Caco-2 (cell line): Measurements from ENCODE around the gene GSK3B. TPM values are rescaled to one million over a fixed set of nuclear protein-coding genes. Genes with fewer than 3 reads are reported as not detected.
"Not testable (repeated sequence)": the region's sequence is repeated elsewhere in the genome, so short reads cannot be mapped to it uniquely, and the experiment has no call there.

ENCODE experiments used
- BruUV-seq: library from RNA; stranded (reverse); fragments of 400-500 nt; replicated peaks from 2 replicates; lab custom pipeline; 2021; lab: Mats Ljungman, UMichigan
- CTCF ChIA-PET: fragments of 300-600 bp; sonication (Branson Sonifier 250); formaldehyde crosslinking; loops from one replicate; lab custom pipeline; 2022; ENCODE audit warnings: antibody characterized with exemption; lab: Charles Lee
- POLR2A ChIA-PET: fragments of 300-600 bp; sonication (Branson Sonifier 250); formaldehyde crosslinking; loops from one replicate; lab custom pipeline; 2022; ENCODE audit warnings: antibody characterized with exemption; lab: Charles Lee
- DNase-seq, 2 experiments: peaks; one replicate each; pipeline versions ENCODE4 v3.0.0 to v3.0.0-alpha.2; 2020 to 2022
- H3K27me3 ChIP-seq: replicated peaks from 2 replicates; pipeline ENCODE4 v1.6.0; 2011; ENCODE audit warnings: low read length; ENCODE audit not compliant: control insufficient read depth, insufficient read depth
- H3K36me3 ChIP-seq: 2 replicates; pipeline ENCODE4 v1.5.1; 2011; ENCODE audit warnings: low read length; ENCODE audit not compliant: control insufficient read depth, insufficient read depth
- H3K4me1 ChIP-seq: fragments of 250-450 bp; sonication (Bioruptor Pico); 2 replicates; pipeline ENCODE4 v1.5.1; 2020; ENCODE audit warnings: mild to moderate bottlenecking
- H3K4me3 ChIP-seq: 2 replicates; pipeline ENCODE4 v1.5.1; 2011; ENCODE audit warnings: low read depth, mild to moderate bottlenecking, control low read depth, low read length
- H3K9me3 ChIP-seq: fragments of 250-450 bp; sonication (Bioruptor Pico); 2 replicates; pipeline ENCODE4 v1.5.1; 2020; ENCODE audit warnings: mild to moderate bottlenecking, moderate library complexity
- H3K27ac Mint-ChIP-seq: one replicate; pipeline ENCODE4 v1.8.0; 2022; ENCODE audit warnings: mixed read lengths; ENCODE audit not compliant: unreplicated experiment
- H3K27me3 Mint-ChIP-seq: one replicate; pipeline ENCODE4 v1.8.0; 2022; ENCODE audit warnings: mixed read lengths; ENCODE audit not compliant: insufficient read depth, unreplicated experiment
- H3K36me3 Mint-ChIP-seq: one replicate; pipeline ENCODE4 v1.8.0; 2022; ENCODE audit warnings: mild to moderate bottlenecking, mixed read lengths; ENCODE audit not compliant: insufficient read depth, unreplicated experiment
- H3K4me1 Mint-ChIP-seq: one replicate; pipeline ENCODE4 v1.8.0; 2022; ENCODE audit warnings: low read depth, mixed read lengths; ENCODE audit not compliant: unreplicated experiment
- H3K4me3 Mint-ChIP-seq: one replicate; pipeline ENCODE4 v1.8.0; 2022; ENCODE audit warnings: mild to moderate bottlenecking, moderate library complexity, mixed read lengths; ENCODE audit not compliant: unreplicated experiment
- H3K9me3 Mint-ChIP-seq: one replicate; pipeline ENCODE4 v1.8.0; 2022; ENCODE audit warnings: mixed read lengths; ENCODE audit not compliant: unreplicated experiment
- CTCF ChIP-seq, 2 experiments: fragments of 200-600 bp in 1 of 2; IDR thresholded peaks; 1 replicate in 1 of 2; 2 replicates in 1 of 2; pipeline versions ENCODE4 v1.5.1 to v1.8.0; 2011 to 2022; ENCODE audit warnings: antibody characterized with exemption in 1 of 2, control low read depth in 1 of 2, inconsistent platforms in 1 of 2, low read depth in 1 of 2, low read length in 1 of 2, mild to moderate bottlenecking in 1 of 2, moderate library complexity in 1 of 2; ENCODE audit not compliant: insufficient read depth in 1 of 2, severe bottlenecking in 1 of 2, unreplicated experiment in 1 of 2
- intact Hi-C: fragments of 100-400 bp; cut with micrococcal nuclease; formaldehyde crosslinking; loops from one replicate; pipeline ENCODE4 v1.10.0; 2022; ENCODE audit not compliant: unreplicated experiment
- total RNA-seq: library from RNA; stranded (reverse); gene quantifications from 2 replicates; pipeline ENCODE4 v1.2.3, GENCODE V29; 2022

GSK3B gene
- total RNA-seq, 1 experiment from 2014 or later = 55.2 TPM

- intact Hi-C loops = loop anchor here (5.0 kb wide), 1 partner anchor 199 kb away; the partner anchor contains the start of gene GSK3B
- no peak for DNase-seq
- Histone ChIP-seq H3K9me3 (0 out of 2 replicates have a peak, but pooled peaks cover 9% of the 10 kb centered on the region), H3K4me3 (no peak overlapping the region), H3K27me3 (no peaks in the 10 kb centered on the region), H3K36me3 (no peaks in the 10 kb centered on the region), H3K4me1 (no peaks in the 10 kb centered on the region)
- Mint-ChIP-seq H3K4me3 (no peak overlapping the region), H3K36me3 (peaks cover 31% of the 10 kb centered on the region), H3K4me1 (no peaks in the 10 kb centered on the region), H3K9me3 (peaks cover 15% of the 10 kb centered on the region), H3K27me3 (no peaks in the 10 kb centered on the region), H3K27ac (no peak overlapping the region)
- ChIA-PET POLR2A (no interaction called here), CTCF (interaction anchor here (0.7 kb wide), 1 partner anchor 177 kb away, joined by 3 read pairs; no protein-coding TSS in a partner anchor)
- no TSS peak for BruUV-seq
- no peak for TF ChIP-seq CTCF (IDR thresholded peaks at IDR 0.05; ENCODE audit: insufficient read depth in 1 of 2, low read depth in 1 of 2, low read length in 1 of 2, severe bottlenecking in 1 of 2, unreplicated experiment in 1 of 2)
Observed at GRCh38 chr3:119893769-119894168, 200.5 kb downstream of the GSK3B start.

- no peaks in the 10 kb centered on the region for H3K27me3 Mint-ChIP-seq
- BruUV-seq = no TSS peak
- Histone ChIP-seq H3K4me3 (no peak overlapping the region), H3K9me3 (0 out of 2 replicates have a peak, but pooled peaks cover 9% of the 10 kb centered on the region), H3K27me3 (no peaks in the 10 kb centered on the region), H3K36me3 (no peaks in the 10 kb centered on the region), H3K4me1 (no peaks in the 10 kb centered on the region)
- H3K27ac Mint-ChIP-seq = no peak overlapping the region
- POLR2A ChIA-PET = no interaction called here
- CTCF ChIA-PET = interaction anchor here (0.7 to 1.6 kb wide), 2 partner anchors 255 to 268 kb away, joined by 3 to 5 read pairs; no protein-coding TSS in a partner anchor
- no peak overlapping the region for H3K4me3 Mint-ChIP-seq
- H3K36me3 Mint-ChIP-seq = peaks cover 45% of the 10 kb centered on the region
- peak; percentile 50 to 59 for TF ChIP-seq CTCF (IDR thresholded peaks at IDR 0.05; ENCODE audit: insufficient read depth in 1 of 2, low read depth in 1 of 2, low read length in 1 of 2, severe bottlenecking in 1 of 2, unreplicated experiment in 1 of 2)
- H3K4me1 Mint-ChIP-seq = no peaks in the 10 kb centered on the region
- intact Hi-C loops = loop anchor here (1.0 to 5.0 kb wide), 3 partner anchors 200 to 306 kb away; partner anchors contain the start of gene GSK3B
- H3K9me3 Mint-ChIP-seq = peaks cover 22% of the 10 kb centered on the region
- DNase-seq = peak in 1 of 2 experiments; percentile 50
Observed at GRCh38 chr3:119891944-119892721, 202.1 kb downstream of the GSK3B start.

GRCh38 chr3:119888681-119889080 lies 205.6 kb downstream of the GSK3B start:
- intact Hi-C loops = loop anchor here (10.0 kb wide), 1 partner anchor 174 kb away; no protein-coding TSS in a partner anchor
- H3K4me3 Mint-ChIP-seq, H3K27me3 ChIP-seq, H3K4me1 ChIP-seq, H3K9me3 ChIP-seq, H3K4me1 Mint-ChIP-seq, H3K4me3 ChIP-seq, CTCF ChIA-PET, POLR2A ChIA-PET, H3K36me3 ChIP-seq, H3K27me3 Mint-ChIP-seq, BruUV-seq, H3K27ac Mint-ChIP-seq: not testable (repeated sequence)
- H3K36me3 Mint-ChIP-seq = peaks cover 38% of the 10 kb centered on the region
- peaks cover 27% of the 10 kb centered on the region for H3K9me3 Mint-ChIP-seq
- DNase-seq = peak in 1 of 2 experiments; percentile 26
